ENCODE results near the gene ARHGDIA.

GRCh38 chr17:81838753-81839255, 32.3 kb downstream of the ARHGDIA start:
- TF ChIP-seq, protein P1, sequence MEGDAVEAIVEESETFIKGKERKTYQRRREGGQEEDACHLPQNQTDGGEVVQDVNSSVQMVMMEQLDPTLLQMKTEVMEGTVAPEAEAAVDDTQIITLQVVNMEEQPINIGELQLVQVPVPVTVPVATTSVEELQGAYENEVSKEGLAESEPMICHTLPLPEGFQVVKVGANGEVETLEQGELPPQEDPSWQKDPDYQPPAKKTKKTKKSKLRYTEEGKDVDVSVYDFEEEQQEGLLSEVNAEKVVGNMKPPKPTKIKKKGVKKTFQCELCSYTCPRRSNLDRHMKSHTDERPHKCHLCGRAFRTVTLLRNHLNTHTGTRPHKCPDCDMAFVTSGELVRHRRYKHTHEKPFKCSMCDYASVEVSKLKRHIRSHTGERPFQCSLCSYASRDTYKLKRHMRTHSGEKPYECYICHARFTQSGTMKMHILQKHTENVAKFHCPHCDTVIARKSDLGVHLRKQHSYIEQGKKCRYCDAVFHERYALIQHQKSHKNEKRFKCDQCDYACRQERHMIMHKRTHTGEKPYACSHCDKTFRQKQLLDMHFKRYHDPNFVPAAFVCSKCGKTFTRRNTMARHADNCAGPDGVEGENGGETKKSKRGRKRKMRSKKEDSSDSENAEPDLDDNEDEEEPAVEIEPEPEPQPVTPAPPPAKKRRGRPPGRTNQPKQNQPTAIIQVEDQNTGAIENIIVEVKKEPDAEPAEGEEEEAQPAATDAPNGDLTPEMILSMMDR (IDR thresholded peaks at IDR 0.05; ENCODE audit: low read depth, low read length) = no peak
- no peak for TF ChIP-seq POLR2A (IDR thresholded peaks at IDR 0.05; ENCODE audit: extremely low read depth, insufficient read length)
- TF ChIP-seq, protein P2, sequence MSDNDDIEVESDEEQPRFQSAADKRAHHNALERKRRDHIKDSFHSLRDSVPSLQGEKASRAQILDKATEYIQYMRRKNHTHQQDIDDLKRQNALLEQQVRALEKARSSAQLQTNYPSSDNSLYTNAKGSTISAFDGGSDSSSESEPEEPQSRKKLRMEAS (IDR thresholded peaks at IDR 0.05; ENCODE audit: low read depth, low read length) = no peak

Data from NB4 (cell line).